ENCODE results near the gene RMND5A.
A peak's percentile ranks its signal among the peaks of the same experiment; 100 is the strongest.

The RMND5A gene

GRCh38 chr2:86751778-86752177 lies 31.7 kb downstream of the RMND5A start:
- H3K9me3 ChIP-seq (replicated peaks in 1 of 11): peaks cover 13 to 40% (median 29%) of the 10 kb centered on the region in 11 experiments
- H3K9ac ChIP-seq: no peak overlapping the region
- H3K36me3 ChIP-seq: peaks cover 79 to 100% (median 99%) of the 10 kb centered on the region in 11 experiments
- TF ChIP-seq Cebpa-rat (IDR thresholded peaks at IDR 0.05): no peak
- H3K27ac ChIP-seq: no peak overlapping the region
- H3K4me1 ChIP-seq: peaks cover 5 to 20% (median 9%) of the 10 kb centered on the region in 10 experiments; a peak in 12 of 20 replicates
- no peak overlapping the region for H3K4me2 ChIP-seq
- H3K4me3 ChIP-seq: no peak overlapping the region
- no peaks in the 10 kb centered on the region for H3K27me3 ChIP-seq
- H4K20me1 ChIP-seq: peaks cover 7 to 98% (median 39%) of the 10 kb centered on the region in 11 experiments; a peak in 19 of 22 replicates

DNA sequence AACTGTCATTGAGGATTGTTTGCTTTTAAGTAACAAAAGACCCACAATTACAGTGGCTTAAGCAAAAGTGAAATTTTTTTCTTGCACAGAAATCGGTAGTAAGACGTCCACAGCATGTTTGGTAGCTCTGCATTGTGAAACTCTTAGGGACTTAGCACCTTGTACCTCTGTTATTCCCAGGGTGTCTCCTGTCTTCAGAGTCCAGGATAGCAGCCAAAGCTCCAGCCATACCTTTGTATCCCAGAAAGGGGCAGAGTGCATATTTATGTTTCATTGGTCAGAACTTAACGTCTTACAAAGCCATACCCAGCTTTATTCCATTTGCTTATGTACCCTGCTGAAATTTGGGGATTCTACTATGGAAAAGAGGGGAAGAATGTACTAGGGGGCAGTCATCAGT lies 32.8 kb downstream of the RMND5A start:
- H3K9me3 ChIP-seq (replicated peaks in 1 of 11): peaks cover 13 to 40% (median 29%) of the 10 kb centered on the region in 11 experiments
- no peak for TF ChIP-seq Cebpa-rat (IDR thresholded peaks at IDR 0.05)
- no peak overlapping the region for H3K27ac ChIP-seq
- no peaks in the 10 kb centered on the region for H3K27me3 ChIP-seq
- H3K4me1 ChIP-seq: peaks cover 1 to 12% (median 8%) of the 10 kb centered on the region in 10 experiments; a peak in 12 of 20 replicates
- H3K36me3 ChIP-seq: peaks cover 80 to 100% (median 99%) of the 10 kb centered on the region in 11 experiments
- H3K9ac ChIP-seq: no peak overlapping the region
- no peak overlapping the region for H3K4me2 ChIP-seq
- no peak overlapping the region for H3K4me3 ChIP-seq
- H4K20me1 ChIP-seq: peaks cover 5 to 98% (median 35%) of the 10 kb centered on the region in 11 experiments; a peak in 16 of 22 replicates

- H3K4me1 ChIP-seq: peaks cover 0 to 11% (median 6%) of the 10 kb centered on the region in 10 experiments; a peak in 6 of 20 replicates
- H3K27ac ChIP-seq: no peak overlapping the region
- no peak overlapping the region for H3K9ac ChIP-seq
- no peak for TF ChIP-seq Cebpa-rat (IDR thresholded peaks at IDR 0.05)
- H3K27me3 ChIP-seq: no peaks in the 10 kb centered on the region
- peaks cover 3 to 98% (median 37%) of the 10 kb centered on the region in 11 experiments; a peak in 15 of 22 replicates for H4K20me1 ChIP-seq
- peaks cover 87 to 100% (median 98%) of the 10 kb centered on the region in 11 experiments for H3K36me3 ChIP-seq
- H3K4me2 ChIP-seq: no peak overlapping the region
- no peak overlapping the region for H3K4me3 ChIP-seq
- peaks cover 13 to 40% (median 28%) of the 10 kb centered on the region in 11 experiments for H3K9me3 ChIP-seq (replicated peaks in 1 of 11)
Observed at GRCh38 chr2:86753606-86754005, 33.5 kb downstream of the RMND5A start.

GRCh38 chr2:86758405-86758804 lies 38.3 kb downstream of the RMND5A start:
- no peak overlapping the region for H3K9ac ChIP-seq
- no peak overlapping the region for H3K27ac ChIP-seq
- peaks cover 23 to 98% (median 59%) of the 10 kb centered on the region in 11 experiments; a peak in 20 of 22 replicates for H4K20me1 ChIP-seq
- no peak overlapping the region for H3K4me3 ChIP-seq
- H3K27me3 ChIP-seq: no peaks in the 10 kb centered on the region
- H3K36me3 ChIP-seq: peaks cover 63 to 84% (median 79%) of the 10 kb centered on the region in 11 experiments
- no peak for TF ChIP-seq Cebpa-rat (IDR thresholded peaks at IDR 0.05)
- H3K9me3 ChIP-seq (replicated peaks in 1 of 11): no peaks in the 10 kb centered on the region
- H3K4me2 ChIP-seq: no peak overlapping the region
- peaks cover 0 to 14% (median 8%) of the 10 kb centered on the region in 10 experiments; a peak in 9 of 20 replicates for H3K4me1 ChIP-seq

DNA sequence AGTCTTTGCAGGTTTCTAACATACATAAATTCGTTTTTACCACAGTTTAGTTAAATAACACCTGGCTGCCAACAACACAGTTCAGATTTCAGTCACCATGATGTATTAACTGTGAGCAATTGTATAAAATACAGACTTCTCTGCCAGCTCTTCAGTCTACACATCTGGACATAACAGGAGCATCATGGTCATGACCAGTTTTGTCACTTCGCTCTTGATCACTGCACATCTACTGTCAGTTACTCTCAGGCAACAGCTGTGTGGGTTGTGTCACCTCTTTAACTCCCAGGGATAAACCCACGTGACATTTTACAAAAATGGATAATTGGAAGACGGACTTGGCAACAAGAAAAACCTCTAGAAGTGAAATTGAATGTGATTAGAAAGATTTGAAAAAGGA lies 40.3 kb downstream of the RMND5A start:
- Histone ChIP-seq H3K4me1 (peaks cover 0 to 16% (median 8%) of the 10 kb centered on the region in 10 experiments; a peak in 8 of 20 replicates), H3K27me3 (no peaks in the 10 kb centered on the region)
- TF ChIP-seq Cebpa-rat (IDR thresholded peaks at IDR 0.05): no peak

DNA sequence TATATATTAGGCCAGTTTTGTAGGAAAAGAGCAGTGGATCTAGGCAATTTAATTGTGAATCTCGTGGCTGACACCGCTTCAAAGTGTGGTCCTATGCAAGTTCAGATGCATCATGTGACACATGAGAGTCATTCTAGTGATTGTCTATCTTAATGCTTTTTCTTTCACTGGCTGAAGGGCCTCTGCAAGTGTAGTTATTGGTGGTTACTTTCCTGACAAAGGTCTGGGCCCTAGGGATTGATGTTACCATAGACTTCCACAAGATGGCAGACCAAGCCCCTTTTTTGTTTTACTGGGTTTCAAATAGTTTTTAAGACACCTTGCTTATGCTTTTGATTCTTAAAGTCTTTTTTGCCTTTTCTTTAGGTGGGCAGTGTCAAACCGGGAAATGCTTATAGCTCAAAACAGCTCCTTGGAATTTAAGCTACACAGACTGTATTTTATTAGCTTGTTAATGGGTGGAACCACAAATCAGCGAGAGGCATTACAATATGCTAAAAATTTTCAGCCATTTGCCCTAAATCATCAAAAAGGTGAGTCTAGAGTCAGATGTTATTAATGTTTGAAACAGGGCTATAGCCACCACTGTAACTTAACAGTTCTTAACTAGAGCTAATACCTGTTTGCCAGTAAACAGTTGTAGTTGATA lies 44.7 kb downstream of the RMND5A start:
- Histone ChIP-seq H4K20me1 (peaks cover 54 to 100% (median 74%) of the 10 kb centered on the region in 11 experiments; a peak in 21 of 22 replicates), H3K27me3 (no peaks in the 10 kb centered on the region), H3K4me3 (no peak overlapping the region), H3K9me3 (replicated peaks in 1 of 11) (no peaks in the 10 kb centered on the region), H3K4me1 (peaks cover 0 to 17% (median 5%) of the 10 kb centered on the region in 10 experiments; a peak in 12 of 20 replicates), H3K36me3 (peaks cover 56 to 75% (median 70%) of the 10 kb centered on the region in 11 experiments), H3K9ac (no peak overlapping the region), H3K27ac (no peak overlapping the region), H3K4me2 (no peak overlapping the region)
- TF ChIP-seq Cebpa-rat (IDR thresholded peaks at IDR 0.05): no peak

More for the DNA sequence above, 40.3 kb downstream of the RMND5A start:
- H3K4me3 ChIP-seq: no peak overlapping the region
- H3K9me3 ChIP-seq (replicated peaks in 1 of 11): no peaks in the 10 kb centered on the region
- H3K4me2 ChIP-seq: no peak overlapping the region
- peaks cover 48 to 75% (median 66%) of the 10 kb centered on the region in 11 experiments for H3K36me3 ChIP-seq
- no peak overlapping the region for H3K27ac ChIP-seq
- H3K9ac ChIP-seq: no peak overlapping the region
- peaks cover 43 to 100% (median 79%) of the 10 kb centered on the region in 11 experiments; a peak in 21 of 22 replicates for H4K20me1 ChIP-seq

GRCh38 chr2:86765310-86765695 lies 45.2 kb downstream of the RMND5A start:
- H3K4me2 ChIP-seq: no peak overlapping the region
- TF ChIP-seq Cebpa-rat (IDR thresholded peaks at IDR 0.05): no peak

GRCh38 chr2:86768189-86768949 lies 48.3 kb downstream of the RMND5A start:
- H3K27me3 ChIP-seq: no peaks in the 10 kb centered on the region
- H3K4me1 ChIP-seq: peaks cover 11 to 34% (median 22%) of the 10 kb centered on the region in 10 experiments
- H3K27ac ChIP-seq: no peak overlapping the region
- H3K9me3 ChIP-seq (replicated peaks in 1 of 11): no peaks in the 10 kb centered on the region
- H3K9ac ChIP-seq: no peak overlapping the region
- H3K4me3 ChIP-seq: no peak overlapping the region
- TF ChIP-seq Cebpa-rat (IDR thresholded peaks at IDR 0.05): no peak
- peak overlapping the region in 1 of 11 experiments; percentile 59; a peak in 3 of 22 replicates for H3K4me2 ChIP-seq
- peaks cover 78 to 92% (median 87%) of the 10 kb centered on the region in 11 experiments for H3K36me3 ChIP-seq
- H4K20me1 ChIP-seq: peaks cover 37 to 99% (median 53%) of the 10 kb centered on the region in 11 experiments; a peak in 21 of 22 replicates

More at GRCh38 chr2:86765310-86765695, 45.2 kb downstream of the RMND5A start:
- H3K36me3 ChIP-seq: peaks cover 56 to 75% (median 70%) of the 10 kb centered on the region in 11 experiments
- H3K27me3 ChIP-seq: no peaks in the 10 kb centered on the region
- no peaks in the 10 kb centered on the region for H3K9me3 ChIP-seq (replicated peaks in 1 of 11)
- H3K4me1 ChIP-seq: peaks cover 0 to 18% (median 5%) of the 10 kb centered on the region in 10 experiments; a peak in 12 of 20 replicates
- no peak overlapping the region for H3K9ac ChIP-seq
- H4K20me1 ChIP-seq: peaks cover 54 to 100% (median 71%) of the 10 kb centered on the region in 11 experiments; a peak in 21 of 22 replicates
- no peak overlapping the region for H3K4me3 ChIP-seq
- H3K27ac ChIP-seq: no peak overlapping the region

GRCh38 chr2:86769838-86770237 lies 49.7 kb downstream of the RMND5A start:
- no peak overlapping the region for H3K9ac ChIP-seq
- H3K4me3 ChIP-seq: no peak overlapping the region
- H3K27ac ChIP-seq: no peak overlapping the region
- no peak overlapping the region; a peak in 1 of 22 replicates for H3K4me2 ChIP-seq
- peaks cover 93 to 100% (median 100%) of the 10 kb centered on the region in 11 experiments for H3K36me3 ChIP-seq
- no peaks in the 10 kb centered on the region for H3K9me3 ChIP-seq (replicated peaks in 1 of 11)
- H4K20me1 ChIP-seq: peaks cover 24 to 93% (median 38%) of the 10 kb centered on the region in 11 experiments; a peak in 19 of 22 replicates
- no peak for TF ChIP-seq Cebpa-rat (IDR thresholded peaks at IDR 0.05)
- H3K4me1 ChIP-seq: peaks cover 11 to 26% (median 21%) of the 10 kb centered on the region in 10 experiments
- no peaks in the 10 kb centered on the region for H3K27me3 ChIP-seq

Measured in BLaER1 treated with 17β-estradiol and CSF1 and Interleukin-3, amounts not matched to agents 10 nM and 100 nM (cell line).